HG03159 (cell line): ENCODE results near the gene KRT75.
"Not testable (repeated sequence)": the region's sequence is repeated elsewhere in the genome, so short reads cannot be mapped to it uniquely, and the experiment has no call there.

Source experiments
- ATAC-seq: cut with Tn5 transposase; IDR thresholded peaks from one replicate; pipeline ENCODE4 v1.9.1; 2021; ENCODE audit warnings: mild to moderate bottlenecking, moderate library complexity; ENCODE audit not compliant: unreplicated experiment

KRT75 gene

GRCh38 chr12:52434081-52434733 lies at the start of gene KRT75:
TSS of gene KRT75 (minus strand) at chr12:52434371. CDS start at chr12:52434304, 67 bp downstream.
- no peak for ATAC-seq

DNA sequence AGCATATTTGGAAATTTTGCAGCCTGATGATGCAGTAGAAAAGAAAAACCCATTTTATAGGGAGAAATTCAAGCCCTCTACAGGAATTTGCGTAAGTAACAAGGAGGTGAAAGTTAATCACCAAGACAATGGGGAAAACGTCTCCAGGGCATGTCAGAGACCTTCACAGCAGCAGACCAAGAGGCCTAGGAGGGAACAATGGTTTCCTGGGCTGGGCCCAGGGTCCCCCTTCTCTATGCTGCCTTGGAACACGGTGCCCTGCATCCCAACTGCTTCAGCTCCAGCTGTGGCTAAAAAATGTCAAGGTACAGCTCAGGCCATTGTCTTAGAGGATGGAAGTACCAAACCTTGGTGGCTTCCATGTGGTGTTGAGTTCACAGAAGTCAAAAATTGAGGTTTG lies 45.9 kb upstream of the KRT75 start:
- no peak for ATAC-seq

- ATAC-seq = no peak
Measured at GRCh38 chr12:52477651-52478050, 43.5 kb upstream of the KRT75 start.

DNA sequence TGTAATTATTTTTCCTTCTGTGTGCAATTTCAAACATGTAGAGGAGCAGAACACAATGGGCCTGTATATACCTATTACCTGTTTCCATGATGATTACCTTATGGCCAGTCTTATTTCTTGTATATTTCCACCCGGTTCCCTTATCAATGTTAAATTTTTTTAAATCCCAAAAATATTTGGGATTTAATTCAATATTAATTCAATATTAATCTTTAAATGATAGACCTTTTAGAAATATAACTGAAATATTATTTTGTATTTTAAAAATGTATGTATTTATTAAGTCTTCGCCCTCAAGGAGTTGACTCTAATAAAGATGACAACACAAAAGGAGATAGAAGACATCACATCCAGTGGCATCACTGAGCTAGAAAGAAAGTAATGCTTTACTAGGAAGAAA lies 40.0 kb upstream of the KRT75 start:
- no peak for ATAC-seq

DNA sequence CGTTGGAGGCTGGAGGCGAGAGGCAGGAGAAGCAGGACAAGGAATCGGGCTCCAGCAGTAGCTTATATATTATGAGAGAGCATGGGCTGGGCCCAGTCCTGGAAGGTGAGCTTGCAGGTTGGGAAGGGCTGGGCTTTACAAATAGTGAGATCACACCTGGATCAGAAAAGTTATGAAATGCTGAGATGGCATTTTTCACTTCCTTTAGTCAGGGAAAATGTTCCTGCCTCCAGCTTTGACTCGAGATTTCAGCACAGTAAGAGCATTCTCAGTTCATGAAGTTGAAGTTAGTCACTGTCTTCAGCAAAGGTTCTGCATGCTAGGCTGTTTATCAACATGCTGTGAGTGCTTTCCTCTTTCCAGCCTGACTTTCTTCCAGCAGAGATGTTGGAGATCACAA lies 39.6 kb upstream of the KRT75 start, which contains the start of gene KRT6C:
Gene KRT6C (minus strand): TSS at position 38 of the 400 bp plus-strand sequence. CDS start 68 bp downstream, outside the sequence.
- ATAC-seq = no peak

GRCh38 chr12:52469853-52470252 lies 35.7 kb upstream of the KRT75 start:
- ATAC-seq = no peak

GRCh38 chr12:52464897-52465296 lies 30.7 kb upstream of the KRT75 start:
- ATAC-seq = no peak

DNA sequence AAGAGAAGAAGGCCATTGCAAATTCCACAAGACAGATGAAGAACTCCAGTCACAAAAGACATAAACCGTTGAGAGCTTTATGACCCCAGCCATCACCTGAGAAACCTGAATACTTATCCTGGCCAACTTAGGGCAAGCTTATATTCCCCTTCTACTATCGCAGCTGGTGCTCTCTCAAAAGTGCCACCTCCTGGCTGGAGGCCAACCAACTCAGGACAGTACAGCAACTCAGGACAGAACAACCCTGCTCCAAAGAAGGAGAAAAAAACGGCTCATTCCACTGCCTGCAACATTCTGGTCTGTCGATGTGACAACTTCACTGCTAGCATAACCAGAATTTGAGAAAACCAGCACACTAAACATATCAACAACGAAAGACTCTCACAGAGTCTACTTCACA lies 27.5 kb upstream of the KRT75 start:
- ATAC-seq = no peak

DNA sequence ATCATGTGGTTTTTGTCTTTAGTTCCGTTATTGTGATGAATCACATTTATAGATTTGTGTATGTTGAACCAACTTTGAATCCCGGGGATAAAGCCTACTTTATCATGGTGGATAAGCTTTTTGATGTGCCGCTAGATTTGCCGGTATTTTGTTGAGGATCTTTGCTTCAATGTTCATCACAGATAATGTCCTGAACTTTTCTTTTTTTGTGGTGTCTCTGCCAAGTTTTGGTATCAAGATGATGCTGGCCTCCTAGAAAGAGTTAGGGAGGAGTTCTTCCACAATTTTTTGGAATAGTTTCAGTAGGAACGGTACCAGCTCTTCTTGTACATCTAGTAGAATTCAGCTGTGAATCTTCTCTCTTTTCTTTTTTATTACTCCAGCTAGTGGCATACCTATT lies 24.7 kb upstream of the KRT75 start:
- no peak for ATAC-seq

GRCh38 chr12:52455821-52456220 lies 21.6 kb upstream of the KRT75 start:
- ATAC-seq = no peak

DNA sequence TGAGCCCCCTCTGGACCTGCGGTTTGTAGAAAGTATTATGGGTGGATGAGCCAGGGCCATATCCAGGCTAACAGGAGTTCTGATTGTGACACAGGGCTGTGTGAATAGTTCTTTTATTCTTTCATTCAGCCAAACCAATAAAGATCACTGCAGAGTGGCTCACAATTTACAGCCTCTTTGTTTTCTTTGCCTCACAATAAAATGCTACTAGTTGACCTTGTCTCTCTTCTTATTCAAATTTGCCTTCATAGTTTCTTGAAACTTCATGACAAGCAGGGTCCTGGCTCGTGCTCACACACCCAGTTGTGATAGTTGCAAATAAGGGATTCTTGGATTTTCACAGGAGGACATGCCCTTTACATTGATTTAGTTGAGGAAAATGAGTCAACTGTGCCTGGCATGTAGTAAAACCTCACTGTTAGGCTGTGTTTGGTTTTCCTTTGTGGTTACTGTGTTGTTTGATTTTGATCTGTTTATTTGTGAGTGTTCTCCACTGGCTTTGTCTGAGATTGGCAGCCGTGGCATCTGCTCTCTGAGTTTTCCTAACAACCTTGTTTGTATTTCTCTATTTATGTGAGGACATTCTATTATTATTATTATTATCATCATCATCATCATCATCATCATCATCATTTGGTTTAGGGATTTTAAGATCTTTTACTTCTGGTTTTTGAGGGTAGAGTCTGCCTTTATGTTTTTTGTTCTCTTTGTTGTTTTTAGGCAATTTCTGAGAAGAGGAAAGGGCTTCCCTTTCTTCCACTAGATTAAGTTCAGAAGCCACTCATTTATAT lies 20.4 kb upstream of the KRT75 start:
- ATAC-seq = no peak

- no peak for ATAC-seq
Measured at GRCh38 chr12:52452101-52452500, 17.9 kb upstream of the KRT75 start, which contains the start of gene KRT6B. TSS of gene KRT6B (minus strand) at chr12:52452146. CDS start at chr12:52452078, 68 bp downstream.

DNA sequence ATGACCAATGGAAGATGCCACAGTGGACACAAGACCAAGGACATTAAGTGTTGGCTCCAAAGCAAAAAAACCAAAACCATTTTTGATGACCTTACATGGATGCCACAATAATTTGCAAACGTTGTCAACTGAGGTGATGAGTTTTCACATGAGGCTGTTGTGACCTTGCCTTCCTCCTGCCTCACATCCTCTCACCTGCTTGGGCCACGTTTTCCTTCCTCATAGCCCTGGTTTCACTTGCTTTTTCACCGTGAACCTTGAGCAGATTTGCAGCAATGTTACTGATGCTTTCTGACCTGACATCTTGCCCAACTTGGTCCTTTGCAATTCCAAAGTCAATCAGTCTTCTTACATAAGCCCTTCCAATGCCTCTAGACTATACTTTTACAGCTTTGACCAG lies 14.1 kb upstream of the KRT75 start:
- ATAC-seq = no peak

- not testable (repeated sequence) for ATAC-seq
Measured at GRCh38 chr12:52447196-52447595, 13.0 kb upstream of the KRT75 start.

DNA sequence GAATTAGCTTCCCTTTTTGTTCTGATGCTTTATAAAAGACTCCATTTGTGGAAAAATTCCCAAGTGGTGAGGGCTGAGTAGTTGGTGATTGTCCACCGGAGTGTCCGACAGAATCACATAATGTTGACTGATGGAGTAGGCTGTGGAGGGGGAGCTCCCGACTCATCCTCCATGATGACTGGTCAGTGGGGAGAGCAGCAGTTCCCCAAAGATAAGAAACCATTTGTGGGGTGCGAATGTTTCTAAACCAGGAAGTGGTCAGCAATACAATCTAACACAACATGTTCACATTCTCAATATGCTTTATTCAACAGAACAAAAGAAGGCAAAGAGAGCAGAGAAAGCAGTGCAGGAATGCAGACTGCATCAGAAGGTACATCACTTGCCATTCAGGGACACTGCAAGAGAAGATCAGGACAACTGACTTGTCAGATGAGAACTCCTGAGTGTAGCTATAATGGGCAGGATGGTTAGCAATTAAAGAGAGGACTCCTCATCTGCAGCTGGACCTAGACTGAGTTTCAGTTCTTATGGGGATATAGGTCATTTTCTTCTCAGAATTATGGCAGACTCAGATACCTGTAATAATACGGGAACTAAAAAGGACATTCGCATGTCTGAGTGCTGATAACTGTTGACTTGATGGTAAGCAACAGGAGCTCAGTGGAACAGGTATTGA lies 12.3 kb upstream of the KRT75 start:
- ATAC-seq = no peak

GRCh38 chr12:52445876-52446275 lies 11.7 kb upstream of the KRT75 start:
- ATAC-seq = no peak

DNA sequence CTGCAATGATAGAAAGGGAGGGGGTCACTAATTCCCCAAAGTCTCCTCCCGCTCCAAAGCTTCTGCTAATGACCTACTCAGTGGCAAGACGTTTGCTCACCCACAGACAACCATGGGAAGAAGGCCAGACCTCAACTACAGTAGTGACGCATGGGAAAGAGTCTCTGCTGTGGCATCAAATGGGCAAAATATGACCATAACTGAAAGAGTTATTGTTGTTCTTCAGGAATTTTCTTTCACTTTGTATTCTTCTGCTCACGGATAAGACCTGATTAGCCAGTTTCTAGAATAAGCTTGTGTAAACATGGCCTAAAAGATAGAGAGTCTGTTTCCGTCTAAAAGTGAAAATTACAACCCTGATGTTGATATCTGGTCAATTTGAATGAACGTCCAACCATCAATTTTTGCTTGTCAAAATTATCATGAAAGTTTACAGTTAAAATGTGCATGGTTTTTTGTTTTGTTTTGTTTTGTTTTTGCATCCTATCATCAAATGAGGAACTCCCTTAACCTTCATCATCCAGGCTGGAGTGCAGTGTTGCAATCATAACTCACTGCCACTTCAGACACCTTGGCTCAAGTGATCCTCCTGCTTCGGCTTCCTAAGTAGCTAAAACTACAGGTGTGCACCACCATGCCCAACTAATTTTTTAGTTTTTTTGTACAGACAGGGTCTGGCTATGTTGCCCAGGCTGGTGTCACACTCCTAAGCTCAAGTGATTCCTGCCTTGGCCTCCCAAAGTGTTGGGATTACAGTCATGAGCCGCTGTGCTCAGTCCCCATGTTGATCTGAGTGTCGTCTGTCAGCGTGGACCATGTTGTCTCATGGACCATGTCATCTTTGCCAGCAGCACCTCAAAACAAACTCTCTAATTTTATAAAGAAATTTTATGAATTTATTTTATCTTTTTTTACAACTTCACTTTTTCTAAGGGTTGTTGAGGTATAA lies 10.8 kb upstream of the KRT75 start:
- ATAC-seq = no peak

DNA sequence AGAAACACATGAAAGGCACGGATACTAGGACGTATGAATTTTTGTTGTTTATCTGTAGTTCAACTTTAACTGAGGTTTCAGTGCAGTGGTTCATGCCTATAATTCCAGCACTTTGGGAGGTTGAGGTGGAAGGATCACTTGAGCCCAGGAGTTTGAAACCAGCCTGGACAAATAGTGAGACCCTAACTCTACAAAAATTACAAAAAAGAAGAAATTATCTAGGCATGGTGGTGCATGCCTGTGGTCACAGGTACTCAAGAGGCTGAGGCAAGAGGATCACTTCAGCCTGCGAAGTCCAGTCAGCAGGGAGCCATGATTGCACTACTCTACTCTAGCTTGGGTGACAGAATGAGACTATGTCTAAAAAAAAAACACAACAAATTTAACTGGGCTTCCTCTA lies 9.8 kb upstream of the KRT75 start:
- no peak for ATAC-seq

GRCh38 chr12:52442600-52443061 lies 8.5 kb upstream of the KRT75 start:
- no peak for ATAC-seq

DNA sequence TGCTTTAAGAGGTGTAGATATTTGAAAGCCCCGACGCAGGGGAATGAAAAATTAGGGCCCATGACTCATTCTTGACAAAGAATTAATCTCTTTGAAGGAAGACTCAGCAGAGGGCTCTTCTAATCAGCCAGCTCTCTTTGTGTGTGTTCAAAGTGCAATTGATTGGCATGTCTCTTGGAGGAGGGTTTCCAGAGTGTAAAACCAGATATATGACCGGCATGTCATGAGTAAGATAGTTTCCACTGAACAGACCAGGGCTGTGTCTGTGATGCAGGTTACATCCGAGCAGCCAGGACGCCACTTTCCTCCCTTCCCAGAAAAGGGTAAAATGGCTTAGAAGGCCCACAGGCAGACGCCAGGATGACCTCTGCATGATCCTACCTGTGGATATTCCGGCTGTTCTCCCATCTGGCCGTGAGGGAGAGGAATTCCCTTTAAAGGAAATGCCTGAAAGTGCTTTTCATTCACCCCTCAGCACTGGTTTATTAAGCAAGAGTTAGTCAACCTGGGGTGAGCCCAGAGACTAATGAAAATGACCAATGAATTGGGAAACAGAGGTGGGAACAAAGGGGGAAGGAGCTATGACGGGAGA lies 7.2 kb upstream of the KRT75 start:
- ATAC-seq = no peak
